GM12892 (cell line): ENCODE results near the gene NDUFV2.
"Not testable (repeated sequence)": the region's sequence is repeated elsewhere in the genome, so short reads cannot be mapped to it uniquely, and the experiment has no call there.

ENCODE experiments used
- DNase-seq: peaks from one replicate; pipeline ENCODE4 v3.0.0; 2011; ENCODE audit not compliant: insufficient read length
- FAIRE-seq: peaks from 2 replicates; lab custom pipeline; 2011; peaks lifted over from hg19 to GRCh38; lab: Jason Lieb, UNC
- POLR2A ChIP-seq: IDR thresholded peaks from 2 replicates; pipeline ENCODE4 v1.6.1; 2011; ENCODE audit warnings: low read depth, low read length, control low read depth
- POLR2AphosphoS5 ChIP-seq: IDR thresholded peaks from 2 replicates; pipeline ENCODE4 v1.6.1; 2011; ENCODE audit warnings: low read depth, low read length, control low read depth
- TAF1 ChIP-seq: IDR thresholded peaks from 2 replicates; pipeline ENCODE4 v1.6.1; 2011; ENCODE audit warnings: low read depth, mild to moderate bottlenecking, control low read depth, low read length, borderline replicate concordance

Gene NDUFV2

DNA sequence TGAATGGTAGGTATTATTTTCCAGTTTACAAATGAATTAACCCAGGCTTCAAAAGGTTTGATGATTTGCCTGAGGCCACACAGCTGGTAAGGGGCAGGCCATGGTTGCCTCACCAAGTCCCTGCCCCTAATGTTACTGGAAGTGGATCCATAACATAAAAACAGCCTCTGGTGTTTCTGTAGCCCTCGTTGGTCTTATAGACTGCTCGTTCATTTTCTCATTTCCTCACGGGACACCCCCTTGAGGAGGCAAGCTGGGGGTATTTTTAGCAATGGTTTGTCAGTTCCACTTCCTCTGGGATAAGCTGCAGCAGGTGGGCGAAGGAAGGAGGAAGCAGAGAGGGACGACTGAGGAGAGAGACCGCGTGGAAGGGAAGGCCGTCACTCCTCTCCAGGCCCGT is 32.9 kb upstream of the NDUFV2 start:
- TF ChIP-seq TAF1 (no peak), POLR2A (0 out of 2 replicates have a peak, but pooled peaks have one; percentile 53), POLR2AphosphoS5 (no peak)
- peak; percentile 77 for FAIRE-seq
- DNase-seq = no peak

- FAIRE-seq (no peak), DNase-seq (no peak)
- no peak for TF ChIP-seq POLR2A
- TF ChIP-seq POLR2AphosphoS5 = no peak
- TF ChIP-seq TAF1 = no peak
These were observed 32.3 kb upstream of the NDUFV2 start for GRCh38 chr18:9070212-9070611.

GRCh38 chr18:9079818-9080528 is 22.5 kb upstream of the NDUFV2 start:
- DNase-seq (no peak), FAIRE-seq (no peak)
- TF ChIP-seq POLR2AphosphoS5 = no peak
- no peak for TF ChIP-seq POLR2A
- TF ChIP-seq TAF1 = no peak

- no peak for DNase-seq
- FAIRE-seq = no peak
- TF ChIP-seq POLR2A (no peak), POLR2AphosphoS5 (no peak), TAF1 (no peak)
These were observed 20.6 kb upstream of the NDUFV2 start for GRCh38 chr18:9081940-9082339.

- TF ChIP-seq TAF1 (no peak), POLR2AphosphoS5 (no peak), POLR2A (0 out of 2 replicates have a peak, but pooled peaks have one; percentile 14)
- DNase-seq (no peak), FAIRE-seq (peak; percentile 87)
These were observed 19.6 kb upstream of the NDUFV2 start for GRCh38 chr18:9082711-9083510.

- no peak for FAIRE-seq
These were observed 16.5 kb upstream of the NDUFV2 start for GRCh38 chr18:9086015-9086414.

DNA sequence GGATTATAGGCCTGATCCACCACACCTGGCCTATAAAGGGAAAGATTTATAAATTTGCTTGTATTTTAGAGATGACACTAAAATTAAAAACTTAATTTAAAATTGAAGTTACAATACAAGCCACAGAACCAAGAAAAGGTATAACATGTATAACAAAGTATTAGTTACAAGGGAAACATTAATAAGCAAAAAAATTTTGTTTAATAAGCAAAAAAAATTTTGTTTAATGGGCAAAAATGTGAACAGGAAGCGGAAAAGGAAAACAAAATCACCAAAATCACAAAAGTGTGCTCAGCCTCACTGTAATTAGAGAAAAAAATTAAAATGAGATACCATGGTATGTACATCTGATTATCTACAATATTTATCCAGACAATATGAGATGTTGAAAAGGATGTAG is 15.9 kb upstream of the NDUFV2 start:
- no peak for DNase-seq
- FAIRE-seq = no peak
- TF ChIP-seq TAF1 = no peak
- no peak for TF ChIP-seq POLR2AphosphoS5

More at GRCh38 chr18:9086015-9086414, 16.5 kb upstream of the NDUFV2 start:
- DNase-seq = no peak
- TF ChIP-seq POLR2A = no peak
- no peak for TF ChIP-seq POLR2AphosphoS5
- no peak for TF ChIP-seq TAF1

GRCh38 chr18:9087144-9087543 is 15.4 kb upstream of the NDUFV2 start:
- DNase-seq = no peak
- FAIRE-seq = no peak
- TF ChIP-seq POLR2A (no peak), POLR2AphosphoS5 (no peak)

DNA sequence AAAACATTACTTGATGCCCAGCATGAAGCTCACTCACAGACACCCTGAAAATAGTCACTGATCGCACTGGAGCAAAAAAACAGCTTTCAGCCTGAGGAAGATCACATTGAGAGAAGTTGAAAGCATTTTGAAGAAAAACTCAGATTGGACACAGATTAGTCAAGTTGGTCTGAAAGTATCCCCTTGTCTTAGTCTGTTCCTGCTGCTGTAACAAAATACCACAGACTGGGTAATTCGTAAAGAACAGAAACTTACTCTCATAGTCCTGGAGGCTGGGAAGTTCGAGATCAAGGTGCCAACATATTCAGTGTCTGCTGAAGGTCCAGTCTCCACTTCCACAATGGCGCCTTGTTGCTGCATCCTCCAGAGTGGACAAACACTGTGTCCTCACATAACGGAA is 14.2 kb upstream of the NDUFV2 start:
- no peak for DNase-seq
- no peak for TF ChIP-seq POLR2AphosphoS5
- no peak for FAIRE-seq

DNA sequence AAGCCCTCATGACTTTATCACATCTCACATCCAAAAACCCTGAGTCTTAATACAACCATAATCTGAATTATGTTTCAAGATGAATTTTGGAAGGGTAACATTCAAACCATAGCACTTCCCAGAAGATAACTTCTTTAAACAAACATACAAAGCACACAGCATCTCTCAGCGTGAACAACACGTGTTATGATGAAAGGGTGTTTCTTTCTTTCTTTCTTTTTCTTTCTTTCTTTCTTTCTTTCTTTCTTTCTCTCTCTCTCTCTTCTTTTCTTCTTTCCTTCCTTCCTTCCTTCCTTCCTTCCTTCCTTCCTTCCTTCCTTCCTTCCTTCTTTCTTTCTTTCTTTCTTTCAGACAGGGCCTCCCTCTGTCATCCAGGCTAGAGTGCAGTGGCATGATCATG is 13.8 kb upstream of the NDUFV2 start:
- not testable (repeated sequence) for FAIRE-seq, DNase-seq

DNA sequence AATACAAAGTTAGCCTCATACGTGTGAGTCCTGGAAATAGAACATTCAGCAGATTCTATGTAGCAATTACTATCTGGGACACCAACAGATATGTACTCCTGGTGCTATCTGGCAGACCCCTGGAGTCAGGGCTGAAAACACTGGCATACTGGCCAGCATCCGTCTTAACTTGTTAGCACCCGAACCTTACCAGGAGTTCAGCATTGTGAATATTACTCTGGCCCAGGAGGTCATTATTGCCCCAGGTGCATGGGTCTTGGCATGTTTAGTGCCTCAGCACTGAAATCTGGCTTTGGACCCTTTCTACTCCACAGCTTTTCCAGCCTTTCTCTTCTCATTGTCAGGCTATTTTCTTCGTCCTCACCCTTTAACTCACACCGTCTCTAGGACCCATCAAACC is 11.9 kb upstream of the NDUFV2 start:
- no peak for DNase-seq
- no peak for FAIRE-seq
- TF ChIP-seq POLR2A = no peak
- no peak for TF ChIP-seq POLR2AphosphoS5
- no peak for TF ChIP-seq TAF1

DNA sequence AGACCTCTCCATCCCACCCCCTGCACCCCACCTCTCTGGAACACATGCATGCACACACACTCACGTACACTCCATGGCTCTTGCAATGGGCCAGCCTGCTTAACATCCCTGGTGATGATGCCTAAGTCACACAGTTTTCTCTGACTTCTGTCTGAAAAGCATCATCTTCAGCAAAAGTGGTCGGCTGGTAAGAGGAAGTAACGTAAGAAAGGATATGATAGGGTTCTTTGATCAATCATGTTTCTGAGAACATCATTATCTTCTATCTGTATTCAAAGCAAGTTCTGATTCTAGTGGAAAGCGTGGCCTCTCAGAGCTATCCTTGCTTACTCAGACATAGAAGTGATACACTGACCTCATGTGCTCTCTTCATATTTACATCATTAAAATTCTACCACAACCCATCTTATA is 11.4 kb upstream of the NDUFV2 start:
- no peak for DNase-seq
- FAIRE-seq = peak; percentile 38
- TF ChIP-seq POLR2A = no peak
- no peak for TF ChIP-seq POLR2AphosphoS5
- TF ChIP-seq TAF1 = no peak
